ENCODE data around the gene MRPL30.

- TF ChIP-seq EZH2 (IDR thresholded peaks at IDR 0.05; ENCODE audit: insufficient read depth, low read length) = no peak
- TF ChIP-seq CTCF (IDR thresholded peaks at IDR 0.05; ENCODE audit: insufficient read depth, low read depth, low read length) = no peak
Observed at GRCh38 chr2:99240431-99240830, 59.4 kb downstream of the MRPL30 start.

All from astrocyte (in vitro differentiated cells and primary cell).